Fibroblast of lung (primary cell): ENCODE data around the gene RGL4. TPM values are rescaled to one million over a fixed set of nuclear protein-coding genes. Genes with fewer than 3 reads are reported as not detected.

Experiments
- DNase-seq, 2 donors: peaks; one replicate each; pipeline versions ENCODE4 v3.0.0 to v3.0.0-alpha.2; 2010; ENCODE audit warnings: low read depth in 2 of 2
- H2AFZ ChIP-seq: 2 replicates; pipeline ENCODE4 v1.5.1; 2012; ENCODE audit warnings: low read length, control low read depth, inconsistent platforms
- H3K27ac ChIP-seq: 2 replicates; pipeline ENCODE4 v1.5.1; 2011; ENCODE audit warnings: low read length, control low read depth; ENCODE audit not compliant: insufficient read depth
- H3K27me3 ChIP-seq: 2 replicates; pipeline ENCODE4 v1.5.1; 2011; ENCODE audit warnings: mild to moderate bottlenecking, low read length; ENCODE audit not compliant: control insufficient read depth, insufficient read depth
- H3K36me3 ChIP-seq: 2 replicates; pipeline ENCODE4 v1.5.1; 2011; ENCODE audit warnings: low read length; ENCODE audit not compliant: control insufficient read depth, insufficient read depth
- H3K4me1 ChIP-seq: 2 replicates; pipeline ENCODE4 v1.5.1; 2011; ENCODE audit warnings: low read length; ENCODE audit not compliant: control insufficient read depth, insufficient read depth; ENCODE audit errors: extremely low read depth
- H3K4me2 ChIP-seq: 2 replicates; pipeline ENCODE4 v1.5.1; 2011; ENCODE audit warnings: low read length, control low read depth; ENCODE audit not compliant: insufficient read depth; ENCODE audit errors: extremely low read depth
- H3K4me3 ChIP-seq, 4 experiments: fragments of 200-600 bp in 1 of 4; sonication (generic) in 1 of 4; replicated peaks in 1 of 4; 2 replicates each; pipeline ENCODE4 v1.5.1; 2011 to 2016; ENCODE audit warnings: low read length in 4 of 4, low read depth in 3 of 4, mild to moderate bottlenecking in 3 of 4, control low read depth in 2 of 4, inconsistent platforms in 1 of 4, mixed read lengths in 1 of 4; ENCODE audit not compliant: insufficient read depth in 1 of 4; ENCODE audit errors: control extremely low read depth in 1 of 4
- H3K79me2 ChIP-seq: 2 replicates; pipeline ENCODE4 v1.5.1; 2012; ENCODE audit warnings: mild to moderate bottlenecking, low read length, inconsistent platforms; ENCODE audit not compliant: control insufficient read depth, insufficient read depth
- H3K9ac ChIP-seq: 2 replicates; pipeline ENCODE4 v1.5.1; 2011; ENCODE audit warnings: mild to moderate bottlenecking, low read length, control low read depth; ENCODE audit not compliant: insufficient read depth
- H3K9me3 ChIP-seq: 2 replicates; pipeline ENCODE4 v1.5.1; 2012; ENCODE audit warnings: low read depth, low read length; ENCODE audit not compliant: control insufficient read depth, insufficient read depth
- H4K20me1 ChIP-seq: 2 replicates; pipeline ENCODE4 v1.5.1; 2011; ENCODE audit warnings: low read length; ENCODE audit not compliant: control insufficient read depth, insufficient read depth; ENCODE audit errors: extremely low read depth
- EZH2 ChIP-seq: IDR thresholded peaks from 2 replicates; pipeline ENCODE4 v1.5.1; 2012; ENCODE audit warnings: low read length, control low read depth, mild to moderate bottlenecking; ENCODE audit errors: missing control alignments
- polyA plus RNA-seq, 2 donors: library from polyadenylated mRNA; depleted of rRNA in 1 of 2; stranded (reverse) in 1 of 2; unstranded in 1 of 2; fragments of >200 nt; gene quantifications; 2 replicates each; pipeline ENCODE4 v1.2.1, GENCODE V29; 2011 to 2012; ENCODE audit warnings: missing spikeins in 1 of 2
- total RNA-seq: library from RNA; depleted of rRNA; stranded (reverse); fragments of >200 nt; gene quantifications from 2 replicates; pipeline ENCODE4 v1.2.1, GENCODE V29; 2014
- TF ChIP-seq, protein P1 (sequence below), 2 donors: IDR thresholded peaks in 1 of 2; conservative IDR thresholded peaks in 1 of 2; 1 replicate in 1 of 2; 2 replicates in 1 of 2; pipeline ENCODE4 v1.5.1; 2011 to 2012; ENCODE audit warnings: low read length in 2 of 2, control low read depth in 1 of 2, inconsistent platforms in 1 of 2, low read depth in 1 of 2, mild to moderate bottlenecking in 1 of 2

RGL4 gene
- total and polyA plus RNA-seq, 2 donors (not counting 1 experiment from before 2014, with no cell fraction given): not detected

DNA sequence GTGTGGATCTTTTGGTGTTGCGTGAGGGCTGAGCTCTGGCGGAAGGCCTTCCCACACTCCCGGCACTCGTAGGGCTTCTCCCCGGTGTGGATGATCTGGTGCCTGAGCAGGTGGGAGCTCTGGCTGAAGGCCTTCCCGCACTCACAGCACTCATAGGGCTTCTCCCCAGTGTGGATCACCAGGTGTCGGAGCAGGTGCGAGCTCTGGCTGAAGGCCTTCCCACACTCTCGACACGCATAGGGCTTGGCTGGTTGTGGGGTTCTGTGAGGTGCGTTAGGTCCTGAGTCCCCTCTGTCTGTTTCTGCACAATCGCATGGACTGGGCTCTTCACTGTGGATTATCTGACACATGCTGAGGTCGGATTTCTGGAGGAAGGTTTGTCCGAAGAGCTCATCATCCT lies 53.7 kb downstream of the RGL4 start:
- no peaks in the 10 kb centered on the region for H3K79me2 ChIP-seq
- H3K9me3 ChIP-seq: no peaks in the 10 kb centered on the region
- no peak overlapping the region for H2AFZ ChIP-seq
- no peaks in the 10 kb centered on the region for H3K4me1 ChIP-seq
- no peak for DNase-seq
- no peak overlapping the region for H3K4me2 ChIP-seq
- H3K9ac ChIP-seq: no peak overlapping the region
- H3K36me3 ChIP-seq: peaks cover 3% of the 10 kb centered on the region
- no peaks in the 10 kb centered on the region for H4K20me1 ChIP-seq
- H3K27me3 ChIP-seq: no peaks in the 10 kb centered on the region
- no peak overlapping the region for H3K4me3 ChIP-seq
- H3K27ac ChIP-seq: no peak overlapping the region
- TF ChIP-seq, protein P1, sequence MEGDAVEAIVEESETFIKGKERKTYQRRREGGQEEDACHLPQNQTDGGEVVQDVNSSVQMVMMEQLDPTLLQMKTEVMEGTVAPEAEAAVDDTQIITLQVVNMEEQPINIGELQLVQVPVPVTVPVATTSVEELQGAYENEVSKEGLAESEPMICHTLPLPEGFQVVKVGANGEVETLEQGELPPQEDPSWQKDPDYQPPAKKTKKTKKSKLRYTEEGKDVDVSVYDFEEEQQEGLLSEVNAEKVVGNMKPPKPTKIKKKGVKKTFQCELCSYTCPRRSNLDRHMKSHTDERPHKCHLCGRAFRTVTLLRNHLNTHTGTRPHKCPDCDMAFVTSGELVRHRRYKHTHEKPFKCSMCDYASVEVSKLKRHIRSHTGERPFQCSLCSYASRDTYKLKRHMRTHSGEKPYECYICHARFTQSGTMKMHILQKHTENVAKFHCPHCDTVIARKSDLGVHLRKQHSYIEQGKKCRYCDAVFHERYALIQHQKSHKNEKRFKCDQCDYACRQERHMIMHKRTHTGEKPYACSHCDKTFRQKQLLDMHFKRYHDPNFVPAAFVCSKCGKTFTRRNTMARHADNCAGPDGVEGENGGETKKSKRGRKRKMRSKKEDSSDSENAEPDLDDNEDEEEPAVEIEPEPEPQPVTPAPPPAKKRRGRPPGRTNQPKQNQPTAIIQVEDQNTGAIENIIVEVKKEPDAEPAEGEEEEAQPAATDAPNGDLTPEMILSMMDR (conservative IDR thresholded peaks at IDR 0.05 in 1 of 2, IDR thresholded peaks at IDR 0.05 in 1 of 2; ENCODE audit: low read depth in 1 of 2, low read length in 2 of 2): no peak
- no peak for TF ChIP-seq EZH2

DNA sequence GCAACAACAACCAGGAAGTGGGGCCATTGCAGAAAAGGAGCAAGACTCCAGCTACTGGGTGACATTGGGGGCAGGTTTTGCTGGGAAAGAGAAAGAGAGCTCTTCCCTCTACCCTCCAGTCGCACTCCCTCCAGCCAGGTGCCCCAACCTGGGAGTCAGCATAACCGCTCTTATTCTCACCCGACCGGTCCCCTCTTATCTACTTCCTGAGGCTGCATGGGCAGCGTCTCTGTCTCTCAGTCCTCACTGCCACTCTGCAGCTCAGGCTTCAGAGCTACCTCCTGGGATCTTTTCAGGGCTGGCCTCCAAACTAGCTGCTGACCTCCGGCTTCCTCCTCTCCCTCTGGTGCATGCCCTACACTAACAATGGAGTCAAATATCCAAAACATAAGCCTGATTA lies 55.0 kb downstream of the RGL4 start:
- no peaks in the 10 kb centered on the region for H4K20me1 ChIP-seq
- no peak overlapping the region for H2AFZ ChIP-seq
- no peaks in the 10 kb centered on the region for H3K27me3 ChIP-seq
- no peak overlapping the region for H3K4me3 ChIP-seq
- H3K4me1 ChIP-seq: no peaks in the 10 kb centered on the region
- TF ChIP-seq EZH2: no peak
- TF ChIP-seq, protein P1 (conservative IDR thresholded peaks at IDR 0.05 in 1 of 2, IDR thresholded peaks at IDR 0.05 in 1 of 2; ENCODE audit: low read depth in 1 of 2, low read length in 2 of 2): no peak
- H3K79me2 ChIP-seq: no peaks in the 10 kb centered on the region
- no peak overlapping the region for H3K9ac ChIP-seq
- H3K9me3 ChIP-seq: no peaks in the 10 kb centered on the region
- no peak overlapping the region for H3K27ac ChIP-seq
- no peak for DNase-seq
- H3K36me3 ChIP-seq: peaks cover 3% of the 10 kb centered on the region
- no peak overlapping the region for H3K4me2 ChIP-seq

Other genes starting within 250 kb of the RGL4 start
- gene IGLL1, start 110.7 kb upstream of the RGL4 start, total RNA-seq: not detected in 2 replicates
- not detected in 2 replicates for gene IGLL1, start 110.7 kb upstream of the RGL4 start, polyA plus RNA-seq
- 0.26 TPM in 1 of 2 replicates, not detected in the other for gene DRICH1, start 58.7 kb upstream of the RGL4 start, total RNA-seq
- not detected in 2 replicates for gene DRICH1, start 58.7 kb upstream of the RGL4 start, polyA plus RNA-seq
- 2.8 and 3.1 TPM in 2 replicates for gene ZNF70, start 60.1 kb downstream of the RGL4 start, total RNA-seq
- 1.0 and 1.2 TPM in 2 replicates for gene ZNF70, start 60.1 kb downstream of the RGL4 start, polyA plus RNA-seq
- gene VPREB3, start 63.4 kb downstream of the RGL4 start, total RNA-seq: not detected in 2 replicates
- gene VPREB3, start 63.4 kb downstream of the RGL4 start, polyA plus RNA-seq: not detected in 2 replicates
- 2.5 and 3.9 TPM in 2 replicates for gene C22orf15, start 72.0 kb downstream of the RGL4 start, total RNA-seq
- 0.71 and 1.4 TPM in 2 replicates for gene C22orf15, start 72.0 kb downstream of the RGL4 start, polyA plus RNA-seq
- 3.6 and 5.4 TPM in 2 replicates for gene CHCHD10, start 77.0 kb downstream of the RGL4 start, total RNA-seq
- gene CHCHD10, start 77.0 kb downstream of the RGL4 start, polyA plus RNA-seq: 7.5 and 11.4 TPM in 2 replicates
- 8.8 and 11.3 TPM in 2 replicates for gene MMP11, start 81.8 kb downstream of the RGL4 start, total RNA-seq
- 4.5 and 8.3 TPM in 2 replicates for gene MMP11, start 81.8 kb downstream of the RGL4 start, polyA plus RNA-seq
- gene SMARCB1, start 96.0 kb downstream of the RGL4 start, total RNA-seq: 19.0 and 20.5 TPM in 2 replicates
- gene SMARCB1, start 96.0 kb downstream of the RGL4 start, polyA plus RNA-seq: 86.4 and 126 TPM in 2 replicates
- under 0.01 and 0.50 TPM in 2 replicates for gene DERL3, start 148.0 kb downstream of the RGL4 start, total RNA-seq
- 0.42 and 0.55 TPM in 2 replicates for gene DERL3, start 148.0 kb downstream of the RGL4 start, polyA plus RNA-seq
- 8.7 and 14.9 TPM in 2 replicates for gene SLC2A11, start 166.9 kb downstream of the RGL4 start, total RNA-seq
- gene SLC2A11, start 166.9 kb downstream of the RGL4 start, polyA plus RNA-seq: 3.9 and 5.8 TPM in 2 replicates
- gene MIF, start 203.4 kb downstream of the RGL4 start, total RNA-seq: 168 and 283 TPM in 2 replicates
- 75.0 and 97.3 TPM in 2 replicates for gene MIF, start 203.4 kb downstream of the RGL4 start, polyA plus RNA-seq